K562 (cell line): ENCODE data around the gene TMEM87B. TPM values are rescaled to one million over a fixed set of nuclear protein-coding genes. Genes with fewer than 3 reads are reported as not detected.

Source experiments
- ATAC-seq: fragments of 200-7000 bp; cut with Tn5 transposase; 3 replicates; pipeline ENCODE4 v1.9.1; 2020; ENCODE audit warnings: moderate library complexity
- BruUV-seq: library from RNA; stranded (reverse); fragments of 400-500 nt; replicated peaks from 2 replicates; lab custom pipeline; 2021; lab: Mats Ljungman, UMichigan
- CTCF ChIA-PET: fragments of 300-600 bp; formaldehyde crosslinking; extraction: SDS; loops from one replicate; lab custom pipeline; 2021; ENCODE audit warnings: low intra/inter-chr PET ratio; lab: Yijun Ruan, JAX
- POLR2A ChIA-PET: fragments of 300-600, 350-650 bp; sonication (Branson Sonifier 250); formaldehyde crosslinking; extraction: SDS; loops from one replicate; lab custom pipeline; 2021; ENCODE audit warnings: antibody characterized with exemption, inconsistent platforms; lab: Yijun Ruan, JAX
- DNase-seq, 4 experiments: peaks; one replicate each; pipeline versions ENCODE4 v3.0.0 to v3.0.0-alpha.2; 2011 to 2018; ENCODE audit warnings: low spot score in 3 of 4, mixed read lengths in 3 of 4; ENCODE audit errors: extremely low read depth in 1 of 4
- FAIRE-seq: peaks from 2 replicates; lab custom pipeline; 2011; peaks lifted over from hg19 to GRCh38; lab: Jason Lieb, UNC
- H2AFZ ChIP-seq: 2 replicates; pipeline ENCODE4 v1.6.0; 2011; ENCODE audit warnings: low read depth, low read length, control low read depth, inconsistent platforms
- H3K27ac ChIP-seq: fragments of 200-600 bp; 3 replicates; pipeline ENCODE4 v1.8.0; 2011; ENCODE audit warnings: low read depth, mild to moderate bottlenecking, control low read depth, inconsistent platforms, low read length, moderate library complexity, mixed read lengths; ENCODE audit errors: extremely low read depth
- H3K27me3 ChIP-seq, 2 experiments: fragments of 300-600 bp in 1 of 2; 2 replicates in 1 of 2; 3 replicates in 1 of 2; pipeline versions ENCODE4 v1.6.0 to v1.8.0; 2011; ENCODE audit warnings: inconsistent platforms in 2 of 2, low read length in 2 of 2, mild to moderate bottlenecking in 1 of 2, mixed read lengths in 1 of 2, moderate library complexity in 1 of 2; ENCODE audit not compliant: control insufficient read depth in 2 of 2, insufficient read depth in 2 of 2
- H3K36me3 ChIP-seq: fragments of 300-600 bp; 3 replicates; pipeline ENCODE4 v1.8.0; 2011; ENCODE audit warnings: mild to moderate bottlenecking, low read length, inconsistent platforms; ENCODE audit not compliant: control insufficient read depth, insufficient read depth
- H3K4me1 ChIP-seq, 2 experiments: fragments of 200-600 bp in 1 of 2; replicated peaks in 1 of 2; 2 replicates in 1 of 2; 3 replicates in 1 of 2; pipeline versions ENCODE4 v1.5.1 to v1.8.0; 2011; ENCODE audit warnings: inconsistent platforms in 2 of 2, low read length in 2 of 2, mild to moderate bottlenecking in 1 of 2, mixed read lengths in 1 of 2, moderate library complexity in 1 of 2; ENCODE audit not compliant: control insufficient read depth in 2 of 2, insufficient read depth in 2 of 2
- H3K4me2 ChIP-seq: 2 replicates; pipeline ENCODE4 v1.6.1; 2011; ENCODE audit warnings: low read length, control low read depth, inconsistent platforms, mixed read lengths; ENCODE audit not compliant: insufficient read depth
- H3K4me3 ChIP-seq: fragments of 200-600 bp; sonication (generic), shearing (Covaris generic); 2 replicates; pipeline ENCODE4 v1.5.1; 2016; ENCODE audit warnings: control low read depth, inconsistent platforms
- H3K79me2 ChIP-seq: fragments of 200-600 bp; 3 replicates; pipeline ENCODE4 v1.8.0; 2011; ENCODE audit warnings: low read length, inconsistent platforms; ENCODE audit not compliant: control insufficient read depth, insufficient read depth
- H3K9ac ChIP-seq, 2 experiments: 2 replicates each; pipeline versions ENCODE4 v1.6.0 to v1.6.1; 2011; ENCODE audit warnings: low read depth in 2 of 2, low read length in 2 of 2, control low read depth in 1 of 2, inconsistent platforms in 1 of 2, mild to moderate bottlenecking in 1 of 2, mixed read lengths in 1 of 2; ENCODE audit not compliant: insufficient read depth in 1 of 2
- H3K9me1 ChIP-seq: one replicate; pipeline ENCODE4 v1.6.0; 2011; ENCODE audit warnings: inconsistent platforms, mild to moderate bottlenecking, low read length, moderate library complexity; ENCODE audit not compliant: control insufficient read depth, insufficient read depth
- H3K9me3 ChIP-seq: replicated peaks from 2 replicates; pipeline ENCODE4 v1.5.1; 2011; ENCODE audit warnings: low read depth, low read length, inconsistent platforms; ENCODE audit not compliant: control insufficient read depth, insufficient read depth
- H4K20me1 ChIP-seq: replicated peaks from 2 replicates; pipeline ENCODE4 v1.6.1; 2011; ENCODE audit warnings: low read length, inconsistent platforms, mixed read lengths; ENCODE audit not compliant: control insufficient read depth, insufficient read depth
- CUX1 ChIP-seq: fragments of 200-800 bp; sonication (Bioruptor generic); IDR thresholded peaks from 2 replicates; pipeline ENCODE4 v1.6.1; 2016; ENCODE audit warnings: missing genetic modification characterization, missing compliant biosample characterization
- ESRRA ChIP-seq: fragments of 450-650 bp; IDR thresholded peaks from 2 replicates; pipeline ENCODE4 v1.6.1; 2014; ENCODE audit warnings: low read depth, mild to moderate bottlenecking, moderate library complexity, borderline replicate concordance
- KDM5B ChIP-seq: fragments of 200-600 bp; sonication (generic); IDR thresholded peaks from 2 replicates; pipeline ENCODE4 v1.6.1; 2012; ENCODE audit warnings: low read depth, mild to moderate bottlenecking, moderate library complexity, low read length, control low read depth, inconsistent platforms; ENCODE audit not compliant: insufficient replicate concordance
- MAFF ChIP-seq: IDR thresholded peaks from 2 replicates; pipeline ENCODE4 v1.6.1; 2012; ENCODE audit warnings: low read length, improper control_type of control experiment
- MAFG ChIP-seq: fragments of 450-650 bp; conservative IDR thresholded peaks from 2 replicates; pipeline ENCODE4 v1.6.1; 2016; ENCODE audit warnings: missing genetic modification characterization, missing compliant biosample characterization
- NCOR1 ChIP-seq: fragments of 450-650 bp; IDR thresholded peaks from 2 replicates; pipeline ENCODE4 v1.6.1; 2016; ENCODE audit warnings: mild to moderate bottlenecking, moderate library complexity
- NFYB ChIP-seq: IDR thresholded peaks from 2 replicates; pipeline ENCODE4 v1.6.1; 2011; ENCODE audit warnings: mild to moderate bottlenecking, moderate library complexity; ENCODE audit not compliant: insufficient read length; ENCODE audit errors: extremely low read depth
- NRF1 ChIP-seq, 2 experiments: fragments of 450-650 bp; IDR thresholded peaks in 1 of 2; conservative IDR thresholded peaks in 1 of 2; 2 replicates each; pipeline ENCODE4 v1.6.1; 2014; ENCODE audit warnings: mild to moderate bottlenecking in 2 of 2
- PHTF2 ChIP-seq: fragments of 250-450 bp; sonication (Bioruptor Pico); IDR thresholded peaks from 2 replicates; pipeline ENCODE4 v1.5.0; 2021; ENCODE audit warnings: mild to moderate bottlenecking
- PPARD ChIP-seq: fragments of 250-450 bp; sonication (Bioruptor Pico); IDR thresholded peaks from 2 replicates; pipeline ENCODE4 v1.8.0; 2022; ENCODE audit warnings: inconsistent platforms, mild to moderate bottlenecking, moderate library complexity
- SAP30 ChIP-seq: fragments of 200-600 bp; sonication (generic); IDR thresholded peaks from 2 replicates; pipeline ENCODE4 v1.6.1; 2012; ENCODE audit warnings: borderline replicate concordance, low read depth, mild to moderate bottlenecking, moderate library complexity, low read length, control low read depth, inconsistent platforms; ENCODE audit not compliant: insufficient read depth, poor library complexity, severe bottlenecking
- SMARCC2 ChIP-seq: fragments of 450-650 bp; IDR thresholded peaks from 2 replicates; pipeline ENCODE4 v1.6.1; 2017; ENCODE audit warnings: antibody characterized with exemption, moderate library complexity, mild to moderate bottlenecking, low read depth
- SRSF7 ChIP-seq: fragments of 200-400 bp; formaldehyde crosslinking; optimal IDR thresholded peaks from 2 replicates; pipeline ENCODE3; 2017; ENCODE audit warnings: mild to moderate bottlenecking, low read depth, low read length
- TBL1XR1 ChIP-seq, 2 experiments: IDR thresholded peaks; 2 replicates each; pipeline ENCODE4 v1.6.1; 2012; ENCODE audit warnings: improper control_type of control experiment in 2 of 2, low read length in 2 of 2, mild to moderate bottlenecking in 1 of 2
- ZFP1 ChIP-seq: fragments of 450-650 bp; formaldehyde crosslinking; IDR thresholded peaks from 2 replicates; pipeline ENCODE4 v1.4.0; 2020; ENCODE audit warnings: mild to moderate bottlenecking, mixed read lengths
- ZNF354B ChIP-seq: fragments of 250-450 bp; sonication (Bioruptor Pico); IDR thresholded peaks from 2 replicates; pipeline ENCODE4 v1.4.0; 2020
- ZNF75A ChIP-seq: fragments of 450-650 bp; formaldehyde crosslinking; IDR thresholded peaks from 2 replicates; pipeline ENCODE4 v1.4.0; 2020; ENCODE audit warnings: mild to moderate bottlenecking
- ZNF764 ChIP-seq: fragments of 250-450 bp; sonication (Bioruptor Pico); IDR thresholded peaks from 2 replicates; pipeline ENCODE4 v1.4.0; 2020; ENCODE audit warnings: low read depth, mild to moderate bottlenecking, moderate library complexity
- WGBS: fragments of 100-300 bp; shearing (Covaris generic); methylation state at CpG from one replicate; pipeline ENCODE4 v1.1.6; 2016; ENCODE audit warnings: low coverage, mixed read lengths; ENCODE audit not compliant: insufficient coverage; ENCODE audit errors: missing lambda C conversion rate; 5-methylcytosine and 5-hydroxymethylcytosine counted together
- in situ Hi-C: fragments of 300-500 bp; cut with MboI; formaldehyde crosslinking; loops from 4 replicates; pipeline ENCODE4 v1.15.0; 2018; ENCODE audit warnings: inconsistent platforms, mixed read lengths
- intact Hi-C: fragments of 100-400 bp; cut with micrococcal nuclease; formaldehyde crosslinking; loops from 2 replicates; pipeline ENCODE4 v1.14.2; 2022
- polyA plus RNA-seq, 8 experiments: library from polyadenylated mRNA; depleted of rRNA in 4 of 8; stranded (reverse) in 5 of 8; unstranded in 3 of 8; fragments of >200 nt; fragmentation: Nextera tagmentation in 2 of 8; fragmentation: Illumina TruSeq in 1 of 8; extraction: Ambion mirVana in 2 of 8; extraction: Trizol in 1 of 8; gene quantifications; 2 replicates each; pipeline versions ENCODE4 v1.2.1 to v1.2.3, GENCODE V29; 2011 to 2014; ENCODE audit warnings: inconsistent platforms in 1 of 8, missing spikeins in 1 of 8
- total RNA-seq, 7 experiments: library from RNA; depleted of rRNA in 6 of 7; stranded (reverse); fragments of >200 nt in 6 of 7; fragmentation: Illumina TruSeq in 2 of 7; extraction: Trizol in 2 of 7; gene quantifications; 2 replicates each; pipeline versions ENCODE4 v1.2.1 to v1.2.3, GENCODE V29; 2011 to 2021; ENCODE audit warnings: low replicate concordance in 1 of 7

Gene TMEM87B
- total and polyA plus RNA-seq, 9 of the 15 experiments (the other 6 are each of a cell fraction or from before 2014, with no cell fraction given), result 3.7 to 17.1 (median 11.0) TPM

GRCh38 chr2:112092286-112093041, 37.4 kb downstream of the TMEM87B start:
- no peaks in the 10 kb centered on the region for H3K79me2 ChIP-seq
- 70% methylated on average over 6 of the region's 6 CpGs for WGBS
- H4K20me1 ChIP-seq, result no peaks in the 10 kb centered on the region
- H3K9ac ChIP-seq, result no peak overlapping the region
- no TSS peak for BruUV-seq
- intact Hi-C loops, result no loop called here
- no peak overlapping the region for H3K27ac ChIP-seq
- ChIA-PET CTCF (no interaction called here), POLR2A (interaction anchor here (0.9 kb wide), 1 partner anchor 29 kb away, joined by 3 read pairs; no protein-coding TSS in a partner anchor)
- H3K27me3 ChIP-seq, result no peaks in the 10 kb centered on the region
- no peaks in the 10 kb centered on the region for H3K4me1 ChIP-seq
- no peak overlapping the region for H3K4me2 ChIP-seq
- H3K4me3 ChIP-seq, result no peak overlapping the region
- no peak for DNase-seq
- H3K9me1 ChIP-seq, result no peaks in the 10 kb centered on the region
- in situ Hi-C loops, result no loop called here
- ATAC-seq, result no peak
- no peaks in the 10 kb centered on the region for H3K9me3 ChIP-seq
- FAIRE-seq, result no peak
- peaks cover 42% of the 10 kb centered on the region for H3K36me3 ChIP-seq
- no peak overlapping the region for H2AFZ ChIP-seq
- TF ChIP-seq PPARD (CRISPR knock-in tag) (no peak), ZNF75A (no peak), NCOR1 (no peak), ZFP1 (CRISPR knock-in tag) (no peak), SMARCC2 (no peak), MAFF (no peak), NRF1 (conservative IDR thresholded peaks at IDR 0.05 in 1 of 2, IDR thresholded peaks at IDR 0.05 in 1 of 2) (no peak), PHTF2 (CRISPR knock-in tag) (no peak), SAP30 (no peak), SRSF7 (no peak), ZNF354B (CRISPR knock-in tag) (no peak), ZNF764 (CRISPR knock-in tag) (no peak), MAFG (tag) (no peak), ESRRA (no peak), NFYB (no peak), KDM5B (no peak), TBL1XR1 (IDR thresholded peaks at IDR 0.05; ENCODE audit: low read length in 2 of 2) (no peak), CUX1 (CRISPR knock-in tag) (no peak)
